Right hindlimb (tissue), 1 donor: ENCODE data around the gene MTM1.
A peak's percentile ranks its signal among the peaks of the same experiment; 100 is the strongest.

Experiments used
- DNase-seq: peaks from one replicate; pipeline ENCODE4 v3.0.0-alpha.2; 2018

Gene MTM1

GRCh38 chrX:150551963-150552362, 16.5 kb upstream of the MTM1 start:
- no peak for DNase-seq

GRCh38 chrX:150558424-150558823, 10.0 kb upstream of the MTM1 start:
- DNase-seq = no peak

DNA sequence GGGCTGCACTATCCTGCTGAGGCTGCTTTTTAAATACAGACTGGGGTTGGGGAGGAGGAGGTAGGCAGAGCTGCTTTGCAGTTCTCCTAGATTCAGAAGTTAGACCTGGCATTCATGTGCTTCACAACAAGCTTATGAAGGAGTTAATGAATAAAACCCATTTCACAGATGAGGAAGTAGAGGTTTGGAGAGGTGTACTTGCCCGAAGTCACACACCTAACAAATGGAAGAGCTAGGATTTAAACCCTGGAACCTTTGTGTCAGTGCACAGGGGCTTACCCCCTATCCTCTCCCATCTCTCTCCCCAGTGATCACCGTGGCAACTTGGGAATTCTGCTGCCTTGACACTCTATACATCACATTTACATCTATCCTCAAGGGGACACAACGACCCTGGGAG, 3.6 kb upstream of the MTM1 start:
- no peak for DNase-seq

GRCh38 chrX:150565551-150565950, 2.9 kb upstream of the MTM1 start:
- no peak for DNase-seq

DNA sequence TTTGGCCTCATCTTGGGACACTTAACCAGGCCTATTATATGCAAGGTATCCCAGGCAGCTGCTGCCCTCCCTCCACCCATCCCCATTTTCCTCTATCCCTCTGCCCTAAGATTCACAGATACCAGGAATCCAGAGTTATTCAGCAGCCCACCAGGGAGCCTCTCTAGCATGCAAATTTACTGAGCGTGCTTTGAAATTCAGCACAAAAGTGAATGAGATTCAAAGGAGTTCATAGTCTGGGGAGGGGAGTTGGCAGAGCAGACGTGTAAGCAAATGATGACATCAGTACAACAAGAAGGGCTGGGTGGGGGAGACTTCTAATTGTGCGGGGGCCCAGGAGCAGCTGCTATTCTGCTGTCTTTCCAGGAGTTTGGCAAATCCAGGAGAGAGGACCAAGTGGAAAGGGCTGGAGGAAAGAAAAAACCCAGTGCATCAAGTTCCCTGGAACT, 1.7 kb upstream of the MTM1 start:
- peak; percentile 39 for DNase-seq

DNA sequence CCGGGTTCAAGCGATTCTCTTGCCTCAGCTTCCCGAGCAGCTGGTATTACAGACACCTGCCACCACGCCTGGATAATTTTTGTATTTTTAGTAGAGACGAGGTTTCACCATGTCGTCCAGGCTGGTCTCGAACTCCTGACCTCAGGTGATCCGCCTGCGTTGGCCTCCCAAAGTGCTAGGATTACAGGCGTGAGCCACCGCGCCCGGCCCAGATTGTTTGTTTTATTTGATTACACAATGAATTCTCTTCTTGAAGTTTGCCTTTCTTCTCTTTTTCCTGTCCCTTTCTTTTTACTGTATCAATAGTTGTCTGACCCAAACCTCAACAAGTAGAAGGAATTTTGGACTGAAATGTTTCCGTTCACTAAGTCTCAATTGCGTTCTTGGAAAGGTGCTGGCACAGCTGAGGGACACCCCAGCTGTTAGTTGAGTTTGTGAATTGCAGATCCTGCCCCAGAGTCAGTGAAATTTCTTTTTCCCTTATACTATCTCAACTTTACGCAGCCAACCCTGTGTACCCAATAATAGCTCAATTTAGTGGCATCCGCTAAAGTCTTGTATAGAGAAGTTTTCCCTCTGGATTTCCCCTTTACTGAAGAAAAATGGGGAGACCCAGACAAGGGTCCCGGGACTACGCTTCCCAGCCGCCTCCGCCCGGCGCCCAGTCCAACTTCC, 639 bp upstream of the MTM1 start:
- DNase-seq = no peak

DNA sequence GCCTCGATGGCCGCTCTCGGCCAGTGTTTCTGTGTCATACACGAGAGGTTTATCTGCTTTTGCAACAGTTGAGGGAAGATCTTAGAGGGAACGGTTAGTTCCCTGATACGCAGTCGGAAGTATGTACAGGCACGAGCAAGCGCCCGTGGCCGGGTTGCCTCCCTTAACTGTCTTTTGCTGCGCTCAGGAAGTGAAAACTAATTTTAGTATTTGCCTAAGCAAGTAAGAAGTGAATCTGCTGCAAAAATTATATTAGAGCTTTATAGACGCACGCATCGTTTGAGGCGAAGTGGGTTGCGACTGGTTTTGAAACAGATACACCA, 695 bp downstream of the MTM1 start:
- peak; percentile 25 for DNase-seq

- DNase-seq = no peak
These were observed 2.1 kb downstream of the MTM1 start for GRCh38 chrX:150570512-150570911.

DNA sequence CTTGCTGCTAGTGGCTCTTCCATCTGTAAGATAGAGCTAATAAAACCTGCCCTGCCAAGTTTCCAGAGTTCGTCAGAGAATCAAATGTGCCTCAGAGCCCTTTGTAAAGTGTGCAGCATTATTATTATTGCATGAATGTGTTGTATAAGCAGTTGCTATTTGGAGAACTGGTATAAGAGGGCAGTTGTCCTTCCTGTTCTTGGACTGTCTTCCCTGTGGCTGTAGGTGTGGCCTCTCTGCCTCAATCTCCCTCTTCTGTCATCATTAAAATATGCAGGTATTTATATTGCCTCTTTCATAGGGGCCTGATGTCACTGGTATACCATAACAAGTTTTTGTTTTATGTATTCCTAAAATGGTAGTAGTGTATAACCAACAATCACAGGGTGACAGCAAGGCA, 3.8 kb downstream of the MTM1 start:
- DNase-seq = no peak

- DNase-seq = no peak
These were observed 4.7 kb downstream of the MTM1 start for GRCh38 chrX:150573106-150573505.

GRCh38 chrX:150573702-150574101, 5.3 kb downstream of the MTM1 start:
- DNase-seq = no peak

- no peak for DNase-seq
These were observed 6.4 kb downstream of the MTM1 start for GRCh38 chrX:150574559-150575418.

GRCh38 chrX:150575419-150575814, 7.0 kb downstream of the MTM1 start:
- no peak for DNase-seq

DNA sequence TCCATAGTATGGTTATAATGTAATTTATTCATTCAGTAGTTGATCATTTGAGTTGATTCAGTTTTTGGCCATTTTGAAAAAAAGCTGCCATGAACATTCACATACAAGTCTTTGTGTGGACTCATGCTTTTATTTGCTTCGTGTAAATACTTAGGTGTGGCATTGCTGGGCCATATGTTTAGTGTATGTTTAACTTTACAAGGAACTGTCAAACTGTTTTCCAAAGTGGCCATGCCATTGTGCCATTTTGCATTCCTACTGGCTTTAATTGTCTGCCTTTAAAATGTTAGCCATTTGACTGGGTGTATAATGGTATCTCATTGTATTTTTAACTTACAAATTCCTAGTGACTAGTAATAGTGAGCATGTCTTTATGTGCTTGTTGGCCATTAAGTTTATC, 8.8 kb downstream of the MTM1 start:
- DNase-seq = no peak

GRCh38 chrX:150581093-150581775, 12.8 kb downstream of the MTM1 start:
- no peak for DNase-seq

DNA sequence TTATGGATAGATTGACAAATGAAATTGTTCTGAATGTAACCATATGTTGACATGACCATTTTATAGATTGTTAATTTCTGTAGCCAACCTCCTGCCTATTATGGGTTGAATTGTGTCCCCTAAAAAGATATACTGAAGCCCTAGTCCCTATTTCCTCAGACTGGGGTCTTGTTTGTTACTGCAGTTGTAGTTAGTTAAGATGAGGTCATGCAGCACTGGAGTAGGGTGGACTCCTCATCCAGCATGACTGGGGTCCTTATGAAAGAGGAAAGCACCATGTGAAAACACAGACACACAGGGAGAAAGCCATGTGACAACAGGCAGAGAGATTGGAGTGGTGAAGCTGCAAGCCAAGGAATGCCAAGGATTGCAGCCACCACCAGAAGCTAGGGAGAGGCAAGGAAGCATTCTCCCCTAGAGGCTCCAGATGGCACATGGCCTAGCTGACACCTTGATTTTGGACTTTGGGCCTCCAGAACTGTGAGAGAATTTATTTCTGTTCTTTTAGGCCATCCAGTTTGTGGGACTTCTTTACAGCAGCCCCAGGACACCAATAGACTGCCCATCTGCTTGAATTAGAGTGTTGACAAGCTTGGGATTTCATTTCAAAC, 14.0 kb downstream of the MTM1 start:
- DNase-seq = no peak

DNA sequence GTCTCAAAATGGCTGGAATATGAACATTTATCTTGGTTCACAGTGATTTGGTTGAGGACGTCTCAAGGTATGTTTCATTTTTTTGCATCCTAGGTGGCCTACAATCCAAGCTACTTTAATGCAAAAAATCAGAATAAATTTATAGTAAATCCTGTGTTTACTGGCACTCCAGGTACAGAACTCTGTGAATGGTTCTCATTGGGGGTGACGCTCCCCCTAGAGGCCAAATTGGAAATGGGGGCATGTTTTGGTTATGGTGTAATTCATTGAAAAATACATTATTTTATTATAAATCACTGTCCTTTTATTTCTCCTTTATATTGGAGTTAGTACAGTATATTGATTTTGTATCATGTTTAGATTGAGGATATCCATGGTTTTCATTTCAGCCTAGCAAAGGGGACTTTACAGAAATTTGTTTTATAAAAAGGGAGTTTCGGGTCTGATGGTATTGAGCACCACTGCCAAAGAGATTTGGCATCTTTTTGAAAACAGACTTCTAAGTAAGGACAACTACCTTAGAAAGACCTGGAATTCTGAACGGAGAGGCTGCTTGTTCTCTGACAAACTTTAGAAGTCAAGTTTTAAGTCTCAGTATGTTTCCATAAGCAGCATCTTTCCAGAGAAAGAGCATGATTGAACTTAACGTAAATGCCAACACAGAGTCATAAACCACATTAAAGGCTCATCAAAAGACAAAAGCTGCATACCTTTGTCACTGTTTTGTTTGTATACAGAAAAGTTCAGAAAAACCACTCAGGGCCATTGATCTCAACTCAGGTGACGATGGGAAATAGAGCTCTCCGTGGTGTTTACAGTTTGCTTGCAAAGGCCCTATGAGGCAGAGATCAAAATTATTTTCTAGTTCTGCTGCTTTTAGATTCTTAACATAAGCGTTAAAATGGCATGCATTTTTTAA, 19.4 kb downstream of the MTM1 start:
- no peak for DNase-seq

DNA sequence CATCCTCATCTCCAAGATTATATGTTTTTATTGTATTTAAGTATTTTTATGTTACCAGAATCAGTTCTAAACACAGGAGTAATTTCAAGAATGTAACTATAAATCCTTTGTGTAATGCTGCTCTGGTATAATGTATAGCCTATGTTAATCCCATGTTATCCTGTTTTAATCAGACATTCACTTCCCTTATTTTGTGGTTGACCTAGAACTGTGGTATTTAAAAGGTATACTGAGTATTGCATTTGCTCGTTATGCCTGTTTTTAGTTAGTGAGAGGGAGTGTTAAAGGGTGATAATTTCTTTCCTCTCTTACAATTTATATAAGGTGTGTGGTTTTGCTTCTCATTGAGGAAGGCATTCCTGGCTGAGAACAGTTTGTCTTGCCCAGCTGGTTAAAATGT, 26.2 kb downstream of the MTM1 start:
- DNase-seq = no peak

GRCh38 chrX:150599226-150599625, 30.8 kb downstream of the MTM1 start:
- no peak for DNase-seq

- no peak for DNase-seq
These were observed 33.9 kb downstream of the MTM1 start for GRCh38 chrX:150602296-150602695.

GRCh38 chrX:150602743-150603142, 34.3 kb downstream of the MTM1 start:
- DNase-seq = no peak

GRCh38 chrX:150605603-150606002, 37.2 kb downstream of the MTM1 start:
- no peak for DNase-seq
